Measurements from ENCODE around the gene ZCCHC14. TPM values are rescaled to one million over a fixed set of nuclear protein-coding genes. Genes with fewer than 3 reads are reported as not detected.
A peak's percentile ranks its signal among the peaks of the same experiment; 100 is the strongest.

ZCCHC14 gene
- total RNA-seq, 1 experiment from 2014 or later = 37.8 TPM

GRCh38 chr16:87457709-87458423 lies 35.0 kb downstream of the ZCCHC14 start:
- ATAC-seq = peak; percentile 83
- no peaks in the 10 kb centered on the region for H3K9me3 ChIP-seq (ENCODE audit: control insufficient read depth in 1 of 2, insufficient read depth in 1 of 2, low read depth in 1 of 2, low read length in 2 of 2)
- H3K36me3 ChIP-seq (ENCODE audit: control insufficient read depth in 1 of 2, insufficient read depth in 2 of 2, low read length in 2 of 2) = peaks cover 6 to 10% of the 10 kb centered on the region in 2 experiments; a peak in 3 of 4 replicates
- H3K4me1 ChIP-seq (ENCODE audit: control insufficient read depth in 1 of 2, insufficient read depth in 2 of 2, low read length in 2 of 2) = peaks cover 36 to 42% of the 10 kb centered on the region in 2 experiments
- H2AFZ ChIP-seq (ENCODE audit: low read depth, low read length, poor library complexity, severe bottlenecking) = no peak overlapping the region
- H3K9me2 ChIP-seq (ENCODE audit: insufficient read depth) = no peaks in the 10 kb centered on the region
- CTCF ChIA-PET = interaction anchor here (1.1 kb wide), 1 partner anchor 52 kb away, joined by 3 read pairs; no protein-coding TSS in a partner anchor
- peak; percentile 97 for DNase-seq (ENCODE audit: low read depth, low spot score)
- TF ChIP-seq CEBPB (IDR thresholded peaks at IDR 0.05; ENCODE audit: low read depth) (peak; percentile 93), JUND (IDR thresholded peaks at IDR 0.05) (peak; percentile 100), SP1 (IDR thresholded peaks at IDR 0.05; ENCODE audit: low read depth) (peak; percentile 95), SRF (IDR thresholded peaks at IDR 0.05; ENCODE audit: low read depth) (peak; percentile 76), FOSL1 (IDR thresholded peaks at IDR 0.05; ENCODE audit: low read depth) (peak; percentile 98), EGR1 (IDR thresholded peaks at IDR 0.05; ENCODE audit: low read depth) (peak; percentile 87), POLR2AphosphoS5 (IDR thresholded peaks at IDR 0.05; ENCODE audit: low read depth, low read length) (peak; percentile 80), EZH2 (IDR thresholded peaks at IDR 0.05) (no peak), SIN3A (IDR thresholded peaks at IDR 0.05; ENCODE audit: low read depth) (peak; percentile 98), MAX (IDR thresholded peaks at IDR 0.05) (peak; percentile 83), TCF7L2 (IDR thresholded peaks at IDR 0.05; ENCODE audit: borderline replicate concordance, extremely low read depth, insufficient read depth, insufficient read length) (peak; percentile 97), CBX3 (IDR thresholded peaks at IDR 0.05; ENCODE audit: low read depth) (peak; percentile 90), CTCF (IDR thresholded peaks at IDR 0.05 in 2 of 3, conservative IDR thresholded peaks at IDR 0.05 in 1 of 3; ENCODE audit: borderline replicate concordance in 1 of 3, insufficient read depth in 1 of 3, low read depth in 2 of 3, low read length in 2 of 3) (no peak), ZBTB33 (IDR thresholded peaks at IDR 0.05; ENCODE audit: extremely low read depth, insufficient replicate concordance, low read length) (peak; percentile 85), RAD21 (IDR thresholded peaks at IDR 0.05; ENCODE audit: low read depth) (no peak; the same call in 1 of the 2 replicates), ELF1 (IDR thresholded peaks at IDR 0.05; ENCODE audit: borderline replicate concordance, low read depth) (no peak), YY1 (IDR thresholded peaks at IDR 0.05; ENCODE audit: extremely low read depth, insufficient replicate concordance, low read depth, low read length) (peak; percentile 41)
- no peaks in the 10 kb centered on the region for H3K27me3 ChIP-seq (ENCODE audit: insufficient read depth, low read length)
- H3K27ac ChIP-seq (ENCODE audit: low read depth, low read length) = peak overlapping the region; percentile 36; the same call in 1 of the 2 replicates
- RAD21 ChIA-PET (ENCODE audit: low non-redundant PET in 1 of 2, low total read pairs in 2 of 2, uncharacterized antibody in 2 of 2, unreplicated experiment in 2 of 2) = interaction anchor here in 1 of 2 experiments (0.5 kb wide), 1 partner anchor 35 kb away, joined by 3 read pairs; no protein-coding TSS in a partner anchor
- intact Hi-C loops (cut with micrococcal nuclease) = loop anchor here (5.0 kb wide), 1 partner anchor 51 kb away; no protein-coding TSS in a partner anchor
- peak overlapping the region; percentile 56 for H3K4me2 ChIP-seq (ENCODE audit: low read length)
- BruUV-seq (replicated peaks) = no TSS peak
- peak overlapping the region; percentile 8 for H3K9ac ChIP-seq (ENCODE audit: low read length)
- 0 out of 4 replicates have a peak overlapping the region, but pooled peaks of 1 of the 2 experiments have one; percentile 0 for H3K4me3 ChIP-seq (replicated peaks in 1 of 2; ENCODE audit: low read depth in 1 of 2, low read length in 2 of 2)
- POLR2A ChIA-PET = no interaction called here
- H4K20me1 ChIP-seq (ENCODE audit: insufficient read depth) = peaks cover 28% of the 10 kb centered on the region; the same call in 1 of the 2 replicates
- peaks cover 14% of the 10 kb centered on the region for H3K79me2 ChIP-seq (ENCODE audit: insufficient read depth, low read length)

Data from HCT116 (cell line).